Measurements from ENCODE around the gene CARD16.

Gene CARD16

DNA sequence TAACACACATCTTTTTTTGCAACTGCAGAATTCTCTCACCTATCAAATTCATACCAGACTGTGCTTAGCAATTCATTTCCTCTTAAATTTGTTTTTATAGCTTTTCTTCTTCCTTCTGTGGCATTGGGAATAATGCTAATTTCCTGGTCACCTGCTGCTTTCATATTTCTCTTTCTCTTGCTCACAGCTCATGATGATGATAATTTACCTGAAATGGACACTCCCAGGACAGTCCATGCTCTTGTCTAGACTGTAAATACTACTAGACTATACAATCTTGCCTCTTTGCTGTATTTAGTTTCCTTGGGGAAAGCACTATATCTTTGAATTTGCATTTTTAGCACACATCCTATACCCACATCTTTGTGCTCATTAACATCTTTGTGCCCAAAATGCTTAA lies 37.7 kb downstream of the CARD16 start:
- no peak overlapping the region for H3K27ac ChIP-seq (replicated peaks)
- TF ChIP-seq POLR2AphosphoS5 (IDR thresholded peaks at IDR 0.05; ENCODE audit: low read depth) (no peak), SPI1 (IDR thresholded peaks at IDR 0.05; ENCODE audit: borderline replicate concordance, low read depth) (no peak), GABPA (IDR thresholded peaks at IDR 0.05; ENCODE audit: low read depth) (no peak)
- TF ChIP-seq, protein P1, sequence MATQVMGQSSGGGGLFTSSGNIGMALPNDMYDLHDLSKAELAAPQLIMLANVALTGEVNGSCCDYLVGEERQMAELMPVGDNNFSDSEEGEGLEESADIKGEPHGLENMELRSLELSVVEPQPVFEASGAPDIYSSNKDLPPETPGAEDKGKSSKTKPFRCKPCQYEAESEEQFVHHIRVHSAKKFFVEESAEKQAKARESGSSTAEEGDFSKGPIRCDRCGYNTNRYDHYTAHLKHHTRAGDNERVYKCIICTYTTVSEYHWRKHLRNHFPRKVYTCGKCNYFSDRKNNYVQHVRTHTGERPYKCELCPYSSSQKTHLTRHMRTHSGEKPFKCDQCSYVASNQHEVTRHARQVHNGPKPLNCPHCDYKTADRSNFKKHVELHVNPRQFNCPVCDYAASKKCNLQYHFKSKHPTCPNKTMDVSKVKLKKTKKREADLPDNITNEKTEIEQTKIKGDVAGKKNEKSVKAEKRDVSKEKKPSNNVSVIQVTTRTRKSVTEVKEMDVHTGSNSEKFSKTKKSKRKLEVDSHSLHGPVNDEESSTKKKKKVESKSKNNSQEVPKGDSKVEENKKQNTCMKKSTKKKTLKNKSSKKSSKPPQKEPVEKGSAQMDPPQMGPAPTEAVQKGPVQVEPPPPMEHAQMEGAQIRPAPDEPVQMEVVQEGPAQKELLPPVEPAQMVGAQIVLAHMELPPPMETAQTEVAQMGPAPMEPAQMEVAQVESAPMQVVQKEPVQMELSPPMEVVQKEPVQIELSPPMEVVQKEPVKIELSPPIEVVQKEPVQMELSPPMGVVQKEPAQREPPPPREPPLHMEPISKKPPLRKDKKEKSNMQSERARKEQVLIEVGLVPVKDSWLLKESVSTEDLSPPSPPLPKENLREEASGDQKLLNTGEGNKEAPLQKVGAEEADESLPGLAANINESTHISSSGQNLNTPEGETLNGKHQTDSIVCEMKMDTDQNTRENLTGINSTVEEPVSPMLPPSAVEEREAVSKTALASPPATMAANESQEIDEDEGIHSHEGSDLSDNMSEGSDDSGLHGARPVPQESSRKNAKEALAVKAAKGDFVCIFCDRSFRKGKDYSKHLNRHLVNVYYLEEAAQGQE (IDR thresholded peaks at IDR 0.05; ENCODE audit: insufficient replicate concordance, low read depth) = no peak
- TF ChIP-seq, protein P2, sequence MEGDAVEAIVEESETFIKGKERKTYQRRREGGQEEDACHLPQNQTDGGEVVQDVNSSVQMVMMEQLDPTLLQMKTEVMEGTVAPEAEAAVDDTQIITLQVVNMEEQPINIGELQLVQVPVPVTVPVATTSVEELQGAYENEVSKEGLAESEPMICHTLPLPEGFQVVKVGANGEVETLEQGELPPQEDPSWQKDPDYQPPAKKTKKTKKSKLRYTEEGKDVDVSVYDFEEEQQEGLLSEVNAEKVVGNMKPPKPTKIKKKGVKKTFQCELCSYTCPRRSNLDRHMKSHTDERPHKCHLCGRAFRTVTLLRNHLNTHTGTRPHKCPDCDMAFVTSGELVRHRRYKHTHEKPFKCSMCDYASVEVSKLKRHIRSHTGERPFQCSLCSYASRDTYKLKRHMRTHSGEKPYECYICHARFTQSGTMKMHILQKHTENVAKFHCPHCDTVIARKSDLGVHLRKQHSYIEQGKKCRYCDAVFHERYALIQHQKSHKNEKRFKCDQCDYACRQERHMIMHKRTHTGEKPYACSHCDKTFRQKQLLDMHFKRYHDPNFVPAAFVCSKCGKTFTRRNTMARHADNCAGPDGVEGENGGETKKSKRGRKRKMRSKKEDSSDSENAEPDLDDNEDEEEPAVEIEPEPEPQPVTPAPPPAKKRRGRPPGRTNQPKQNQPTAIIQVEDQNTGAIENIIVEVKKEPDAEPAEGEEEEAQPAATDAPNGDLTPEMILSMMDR (IDR thresholded peaks at IDR 0.05; ENCODE audit: insufficient read depth, low read length) = no peak
- no peaks in the 10 kb centered on the region for H3K27me3 ChIP-seq (ENCODE audit: insufficient read depth, poor library complexity, severe bottlenecking)
- no peak for DNase-seq (ENCODE audit: low read depth in 1 of 2, low spot score in 1 of 2)
- H3K4me3 ChIP-seq (replicated peaks; ENCODE audit: insufficient read depth, low read length) = no peak overlapping the region

GRCh38 chr11:105005451-105005845 lies 39.7 kb downstream of the CARD16 start:
- Histone ChIP-seq H3K4me3 (replicated peaks; ENCODE audit: insufficient read depth, low read length) (no peak overlapping the region), H3K27me3 (ENCODE audit: insufficient read depth, poor library complexity, severe bottlenecking) (no peaks in the 10 kb centered on the region), H3K27ac (replicated peaks) (no peak overlapping the region)
- TF ChIP-seq GABPA (IDR thresholded peaks at IDR 0.05; ENCODE audit: low read depth) (no peak), POLR2AphosphoS5 (IDR thresholded peaks at IDR 0.05; ENCODE audit: low read depth) (no peak), SPI1 (IDR thresholded peaks at IDR 0.05; ENCODE audit: borderline replicate concordance, low read depth) (no peak)
- TF ChIP-seq, protein P1 (IDR thresholded peaks at IDR 0.05; ENCODE audit: insufficient replicate concordance, low read depth) = no peak
- TF ChIP-seq, protein P2 (IDR thresholded peaks at IDR 0.05; ENCODE audit: insufficient read depth, low read length) = no peak
- no peak for DNase-seq (ENCODE audit: low read depth in 1 of 2, low spot score in 1 of 2)

DNA sequence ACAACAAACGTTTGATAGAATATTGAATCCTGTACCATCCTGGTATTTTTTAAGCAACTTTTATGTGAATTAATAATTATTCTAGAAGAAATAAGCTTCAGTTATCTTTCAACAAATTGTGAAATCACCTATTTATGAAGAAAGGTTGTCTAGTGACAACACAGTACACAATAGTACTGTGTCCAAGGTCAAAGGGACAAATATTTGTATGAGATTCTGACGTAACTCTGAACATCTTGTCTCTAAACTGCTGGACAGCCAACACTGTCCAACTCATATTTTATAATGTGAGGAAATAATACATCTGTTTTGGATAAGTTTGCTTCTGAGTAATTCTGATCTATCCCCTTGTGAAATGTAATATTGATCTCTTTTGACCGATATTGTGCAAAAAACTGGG lies 41.1 kb downstream of the CARD16 start:
- TF ChIP-seq, protein P2 (IDR thresholded peaks at IDR 0.05; ENCODE audit: insufficient read depth, low read length) = no peak
- Histone ChIP-seq H3K4me3 (replicated peaks; ENCODE audit: insufficient read depth, low read length) (no peak overlapping the region), H3K27me3 (ENCODE audit: insufficient read depth, poor library complexity, severe bottlenecking) (no peaks in the 10 kb centered on the region), H3K27ac (replicated peaks) (no peak overlapping the region)
- DNase-seq (ENCODE audit: low read depth in 1 of 2, low spot score in 1 of 2) = no peak

GRCh38 chr11:105003151-105003550 lies 42.0 kb downstream of the CARD16 start:
- TF ChIP-seq SPI1 (IDR thresholded peaks at IDR 0.05; ENCODE audit: borderline replicate concordance, low read depth) (no peak), POLR2AphosphoS5 (IDR thresholded peaks at IDR 0.05; ENCODE audit: low read depth) (no peak)
- TF ChIP-seq, protein P2 (IDR thresholded peaks at IDR 0.05; ENCODE audit: insufficient read depth, low read length) = no peak
- TF ChIP-seq, protein P1 (IDR thresholded peaks at IDR 0.05; ENCODE audit: insufficient replicate concordance, low read depth) = no peak
- no peak for DNase-seq (ENCODE audit: low read depth in 1 of 2, low spot score in 1 of 2)

More at GRCh38 chr11:105003151-105003550, 42.0 kb downstream of the CARD16 start:
- no peak overlapping the region for H3K27ac ChIP-seq (replicated peaks)
- H3K4me3 ChIP-seq (replicated peaks; ENCODE audit: insufficient read depth, low read length) = no peak overlapping the region
- no peaks in the 10 kb centered on the region for H3K27me3 ChIP-seq (ENCODE audit: insufficient read depth, poor library complexity, severe bottlenecking)

Measured in HL-60 (cell line).